GM21529 (cell line): Measurements from ENCODE around the gene CDH16.
A peak's percentile ranks its signal among the peaks of the same experiment; 100 is the strongest.
"Not testable (repeated sequence)": the region's sequence is repeated elsewhere in the genome, so short reads cannot be mapped to it uniquely, and the experiment has no call there.

Experiments
- ATAC-seq: cut with Tn5 transposase; IDR thresholded peaks from one replicate; pipeline ENCODE4 v1.9.1; 2021; ENCODE audit not compliant: unreplicated experiment

Gene CDH16

GRCh38 chr16:66874079-66874775 lies 44.5 kb downstream of the CDH16 start:
- no peak for ATAC-seq

GRCh38 chr16:66873685-66874055 lies 45.0 kb downstream of the CDH16 start:
- ATAC-seq, result no peak

DNA sequence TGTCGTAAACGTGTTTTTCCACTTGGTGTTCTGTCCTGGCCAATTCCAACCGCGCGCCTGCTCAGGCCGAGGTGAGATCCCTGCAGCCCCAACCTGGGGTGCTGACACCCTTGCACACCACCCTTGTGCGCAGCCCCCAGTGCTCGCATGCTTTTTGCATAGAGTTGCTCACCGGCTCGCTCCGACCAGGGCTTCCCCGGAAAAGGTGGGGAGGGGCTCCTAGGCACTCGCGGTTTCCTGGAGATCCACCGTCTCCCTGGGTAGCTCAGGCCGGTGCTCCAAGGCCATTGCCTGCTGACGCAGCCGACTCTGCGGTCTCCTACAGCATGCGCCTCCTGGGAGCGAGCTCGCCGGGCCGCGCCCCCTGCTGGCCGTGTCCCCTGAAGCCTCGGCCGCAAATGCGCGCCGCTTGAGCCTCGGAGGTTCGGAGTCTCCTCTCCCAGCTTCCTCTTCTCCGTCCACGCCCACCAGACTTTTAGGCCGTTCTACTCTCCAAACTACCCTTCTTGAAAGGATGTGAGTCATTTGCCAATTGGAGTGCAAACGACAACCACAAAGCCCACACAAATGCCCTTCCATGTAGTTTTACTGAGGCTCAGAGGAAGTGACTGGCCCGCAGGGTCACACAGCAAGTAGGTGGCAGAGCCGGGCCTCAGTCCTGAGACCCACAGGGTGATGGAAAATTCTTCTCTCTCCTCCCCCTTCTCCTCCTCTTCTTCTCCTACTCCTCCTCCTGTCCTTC lies 45.6 kb downstream of the CDH16 start:
- ATAC-seq, result peak; percentile 78

DNA sequence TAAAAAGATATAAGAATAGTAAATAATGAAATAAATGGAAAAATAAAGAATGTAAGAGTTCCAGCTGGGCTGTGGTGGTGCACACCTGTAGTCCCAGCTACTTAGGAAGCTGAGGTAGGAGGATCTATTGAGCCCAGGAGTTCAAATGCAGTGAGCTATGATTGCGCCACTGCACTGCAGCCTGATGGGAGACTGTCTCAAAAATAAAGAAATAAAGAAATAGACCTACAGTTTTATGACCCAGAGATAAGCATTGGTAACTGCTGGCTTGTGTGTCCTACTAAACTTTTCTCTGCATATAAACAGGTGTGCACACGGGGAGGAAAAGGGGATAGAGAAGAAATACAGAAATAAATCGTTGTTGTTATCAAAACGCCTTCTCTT lies 46.1 kb downstream of the CDH16 start:
- no peak for ATAC-seq

- ATAC-seq, result no peak
Observed at GRCh38 chr16:66871840-66872239, 46.8 kb downstream of the CDH16 start.

DNA sequence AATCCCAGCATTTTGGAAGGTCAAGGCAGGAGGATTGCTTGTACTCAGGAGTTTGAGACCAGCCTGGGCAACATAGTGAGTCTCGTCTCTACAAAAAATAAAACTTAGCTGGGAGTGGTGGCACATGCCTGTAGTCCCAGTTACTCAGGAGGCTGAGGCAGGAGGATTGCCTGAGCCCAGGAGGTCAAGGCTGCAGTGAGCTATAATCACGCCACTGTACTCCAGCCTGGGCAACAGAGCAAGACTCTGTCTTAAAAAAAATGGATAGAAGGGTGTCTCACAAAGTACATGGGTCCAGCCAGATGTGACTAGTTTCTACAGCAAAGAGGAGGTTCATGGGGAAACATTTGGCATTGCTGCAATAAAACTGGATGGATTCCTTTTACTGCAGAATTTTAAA lies 47.3 kb downstream of the CDH16 start:
- not testable (repeated sequence) for ATAC-seq

DNA sequence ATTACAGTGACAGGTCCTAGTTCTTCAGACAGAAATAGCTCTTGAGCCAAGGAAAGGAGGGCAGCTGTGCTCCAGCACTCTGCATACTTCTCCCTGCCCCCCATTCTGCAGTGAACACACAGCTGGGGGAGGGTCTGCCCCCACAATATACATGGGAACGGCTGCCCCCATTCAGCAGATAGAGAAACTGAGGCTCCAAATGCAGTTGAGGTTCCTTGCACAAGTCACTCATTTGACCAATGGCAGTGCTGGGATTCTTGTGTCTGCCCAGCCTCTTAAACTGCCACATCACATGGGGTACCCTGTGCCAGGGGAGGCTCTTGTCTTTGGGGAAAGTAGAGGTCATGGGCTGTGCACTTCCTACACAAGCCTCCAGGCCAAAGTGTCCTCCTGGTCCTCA lies 49.3 kb downstream of the CDH16 start:
- no peak for ATAC-seq

DNA sequence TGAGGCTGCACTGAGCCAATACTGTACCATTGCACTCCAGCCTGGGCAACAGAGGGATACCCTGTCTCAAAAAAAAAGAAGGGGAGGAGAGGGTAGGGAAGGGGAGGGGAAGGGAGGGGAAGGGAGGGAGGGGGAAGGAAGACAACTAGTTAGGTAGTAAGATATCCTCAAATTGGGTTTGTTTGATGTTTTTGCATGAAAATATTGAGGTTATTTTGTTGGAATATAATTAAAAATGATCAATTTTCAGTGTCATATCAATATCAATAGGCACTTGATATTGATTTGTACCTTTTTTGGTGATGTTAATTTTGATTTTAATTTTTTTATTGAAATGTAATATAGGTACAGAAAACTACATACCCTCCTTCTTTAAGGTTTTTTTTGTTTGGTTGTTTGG lies 55.0 kb downstream of the CDH16 start:
- ATAC-seq, result no peak

DNA sequence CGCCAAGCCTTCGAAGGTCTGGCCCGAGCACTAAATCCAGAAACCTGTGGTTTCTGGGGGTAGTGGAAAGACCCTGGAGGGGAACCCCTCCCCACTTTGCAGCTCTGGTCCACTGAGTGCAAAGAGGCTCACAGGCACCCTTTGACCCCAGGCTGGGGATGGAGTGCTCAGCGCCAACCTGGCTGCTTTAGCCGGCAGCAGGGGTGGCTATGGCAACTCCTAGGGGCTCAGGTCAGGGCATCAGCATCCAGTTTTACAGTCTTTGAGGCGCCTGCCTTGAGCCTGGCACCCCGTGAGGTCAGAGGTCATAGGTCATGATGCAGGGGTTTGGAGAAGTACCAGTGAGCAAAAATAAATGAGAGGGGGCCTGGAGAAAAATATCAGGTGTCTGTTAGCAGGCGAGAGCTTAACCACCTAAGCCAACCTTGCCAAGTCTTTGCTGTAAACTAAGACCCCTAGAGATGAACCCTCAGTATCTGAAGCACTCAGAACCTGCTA lies 56.6 kb downstream of the CDH16 start:
- no peak for ATAC-seq

GRCh38 chr16:66859397-66860068 lies 59.2 kb downstream of the CDH16 start:
- ATAC-seq, result no peak

- peak; percentile 69 for ATAC-seq
Observed at GRCh38 chr16:66858740-66859396, 59.8 kb downstream of the CDH16 start.
